ENCODE data around the gene KDM4C.
A peak's percentile ranks its signal among the peaks of the same experiment; 100 is the strongest.
"Not testable (repeated sequence)": the region's sequence is repeated elsewhere in the genome, so short reads cannot be mapped to it uniquely, and the experiment has no call there.

Gene KDM4C

DNA sequence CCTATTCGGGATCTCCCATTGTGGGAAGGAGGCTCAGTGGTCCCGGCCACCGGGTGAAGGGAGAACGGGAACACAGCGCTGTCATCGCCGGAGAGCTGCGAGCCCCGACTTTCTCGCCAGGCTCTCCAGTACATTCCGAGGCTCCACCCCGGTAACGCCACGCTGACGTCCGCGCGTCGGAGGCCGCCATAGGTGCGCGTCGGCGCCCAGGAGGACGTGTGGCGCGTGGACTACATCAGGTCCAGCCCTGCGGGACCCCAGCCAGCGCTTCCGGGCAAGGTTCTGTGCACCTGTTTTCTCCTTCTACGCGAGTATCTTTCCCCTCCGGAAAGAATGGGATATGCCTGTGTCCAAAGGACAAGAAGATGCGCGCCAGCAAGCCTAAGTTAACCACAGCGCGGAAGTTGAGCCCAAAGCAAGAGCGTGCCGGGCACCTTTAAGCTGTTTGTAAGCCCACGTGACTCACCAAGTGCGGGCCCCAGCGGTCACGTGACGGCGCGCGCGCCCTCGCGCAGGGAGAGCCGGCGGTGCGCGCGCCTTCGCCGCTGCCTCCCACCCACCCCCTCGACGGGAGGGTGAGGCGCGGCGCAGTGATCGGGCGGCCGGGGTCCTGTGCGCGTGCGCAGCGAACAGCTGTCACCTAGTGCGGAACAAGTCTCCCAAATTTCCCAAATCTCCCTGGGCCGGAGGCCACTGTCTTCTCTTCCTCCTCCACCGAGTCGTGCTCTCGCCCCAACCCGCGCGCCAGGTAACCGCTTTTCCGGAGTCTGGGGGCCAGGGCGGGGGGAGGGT is at the start of gene KDM4C:
Gene KDM4C (plus strand): TSS at position 518 of the 792 bp plus-strand sequence. CDS start 35,016 bp downstream, outside the sequence.
- peak; percentile 95 for DNase-seq

DNA sequence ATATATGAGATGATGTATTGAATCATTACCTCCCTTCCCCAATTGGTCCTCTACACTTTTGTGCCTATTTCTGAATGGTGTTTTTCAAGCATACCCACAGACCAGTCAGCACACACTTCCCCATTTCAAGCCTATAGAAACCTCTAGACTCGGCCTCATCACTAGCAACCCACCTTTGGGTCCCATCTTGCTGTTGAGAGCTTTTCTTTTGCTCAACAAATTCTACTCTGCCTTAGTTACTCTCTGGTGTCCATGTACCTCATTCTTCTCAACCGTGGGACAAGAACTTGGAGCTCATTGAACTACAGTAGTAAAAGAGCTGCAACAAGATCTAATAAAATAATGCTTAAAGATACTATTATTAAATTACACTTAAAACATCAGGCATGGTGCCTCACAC is 49.0 kb upstream of the KDM4C start:
- no peak for DNase-seq

DNA sequence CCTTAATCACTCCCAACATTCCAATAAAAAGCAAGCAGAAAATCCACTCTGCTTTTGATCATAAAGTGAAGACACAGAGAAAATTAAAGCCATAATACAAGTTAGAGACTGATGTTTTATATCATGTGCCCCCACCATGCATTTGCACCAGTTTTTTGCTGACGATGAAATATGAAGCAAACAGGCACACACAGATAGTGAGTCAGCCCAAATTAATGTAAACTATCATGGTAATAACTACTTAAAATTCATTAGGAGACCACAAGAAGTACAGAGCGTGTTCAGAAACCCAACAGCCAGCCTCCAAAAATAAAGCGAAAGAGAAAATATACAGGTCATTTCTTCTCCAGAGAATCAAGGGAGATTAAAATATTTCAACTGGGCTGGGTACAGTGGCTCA is 46.4 kb upstream of the KDM4C start:
- DNase-seq, result no peak

DNA sequence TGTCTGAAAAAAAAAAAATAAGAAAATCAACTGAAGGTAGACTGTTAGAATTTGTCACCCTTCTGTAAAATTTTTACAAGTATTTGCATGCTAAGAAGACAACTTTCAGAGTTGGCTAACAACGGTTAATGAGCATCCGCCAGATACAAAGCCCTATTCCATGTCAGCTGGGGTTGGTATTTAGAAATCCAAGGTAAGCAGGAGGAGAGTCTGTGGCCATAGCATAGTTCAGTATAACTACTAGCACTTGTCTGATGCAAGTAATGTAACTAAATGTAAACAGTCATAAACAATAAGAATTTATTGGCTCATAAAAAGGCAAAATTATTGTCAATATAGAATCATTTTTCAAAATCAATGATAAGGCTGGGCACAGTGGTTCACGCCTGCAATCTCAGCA is 45.7 kb upstream of the KDM4C start:
- DNase-seq, result no peak

DNA sequence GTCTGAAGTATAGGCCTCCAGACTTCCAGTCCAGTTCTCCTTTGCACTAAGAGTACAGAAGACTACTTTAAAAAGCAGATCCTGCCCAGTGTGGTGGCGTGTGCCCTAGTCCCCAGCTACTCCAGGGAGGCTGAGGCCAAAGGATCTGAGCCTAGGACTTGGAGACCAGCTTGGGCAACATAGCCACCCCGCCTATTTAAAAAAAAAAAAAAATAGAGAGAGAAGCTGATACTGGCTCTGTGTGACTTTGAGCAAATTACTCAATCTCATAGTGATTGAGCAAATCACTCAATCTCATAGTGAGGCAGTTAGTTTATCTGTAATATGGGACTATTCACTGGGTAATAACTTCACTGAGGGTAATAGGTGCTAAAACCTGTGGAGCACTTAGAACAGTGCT is 43.6 kb upstream of the KDM4C start:
- DNase-seq, result no peak

DNA sequence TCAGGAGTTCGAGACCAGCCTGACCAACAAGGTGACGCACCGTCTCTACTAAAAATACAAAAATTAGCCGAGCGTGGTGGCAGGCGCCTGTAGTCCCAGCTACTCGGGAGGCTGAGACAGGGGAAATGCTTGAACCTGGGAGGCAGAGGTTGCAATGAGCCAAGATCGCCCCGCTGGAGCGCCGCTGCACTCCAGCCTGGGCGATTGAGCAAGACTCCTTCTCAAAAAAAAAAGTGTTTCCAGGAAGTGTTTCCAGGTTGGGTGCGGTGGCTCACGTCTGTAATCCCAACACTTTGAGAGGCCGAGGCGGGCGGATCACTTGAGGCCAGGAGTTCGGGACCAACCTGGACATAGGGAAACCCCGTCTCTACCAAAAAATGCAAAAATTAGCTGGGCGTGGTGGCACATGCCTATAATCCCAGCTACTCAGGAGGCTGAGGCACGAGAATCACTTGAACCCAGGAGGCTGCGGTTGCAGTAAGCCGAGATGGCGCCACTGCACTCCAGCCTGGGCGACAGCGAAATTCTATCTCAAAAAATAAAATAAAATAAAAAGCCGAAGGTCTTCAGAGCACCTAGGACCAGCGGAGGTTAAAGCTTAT is 42.5 kb upstream of the KDM4C start:
- DNase-seq, result not testable (repeated sequence)

DNA sequence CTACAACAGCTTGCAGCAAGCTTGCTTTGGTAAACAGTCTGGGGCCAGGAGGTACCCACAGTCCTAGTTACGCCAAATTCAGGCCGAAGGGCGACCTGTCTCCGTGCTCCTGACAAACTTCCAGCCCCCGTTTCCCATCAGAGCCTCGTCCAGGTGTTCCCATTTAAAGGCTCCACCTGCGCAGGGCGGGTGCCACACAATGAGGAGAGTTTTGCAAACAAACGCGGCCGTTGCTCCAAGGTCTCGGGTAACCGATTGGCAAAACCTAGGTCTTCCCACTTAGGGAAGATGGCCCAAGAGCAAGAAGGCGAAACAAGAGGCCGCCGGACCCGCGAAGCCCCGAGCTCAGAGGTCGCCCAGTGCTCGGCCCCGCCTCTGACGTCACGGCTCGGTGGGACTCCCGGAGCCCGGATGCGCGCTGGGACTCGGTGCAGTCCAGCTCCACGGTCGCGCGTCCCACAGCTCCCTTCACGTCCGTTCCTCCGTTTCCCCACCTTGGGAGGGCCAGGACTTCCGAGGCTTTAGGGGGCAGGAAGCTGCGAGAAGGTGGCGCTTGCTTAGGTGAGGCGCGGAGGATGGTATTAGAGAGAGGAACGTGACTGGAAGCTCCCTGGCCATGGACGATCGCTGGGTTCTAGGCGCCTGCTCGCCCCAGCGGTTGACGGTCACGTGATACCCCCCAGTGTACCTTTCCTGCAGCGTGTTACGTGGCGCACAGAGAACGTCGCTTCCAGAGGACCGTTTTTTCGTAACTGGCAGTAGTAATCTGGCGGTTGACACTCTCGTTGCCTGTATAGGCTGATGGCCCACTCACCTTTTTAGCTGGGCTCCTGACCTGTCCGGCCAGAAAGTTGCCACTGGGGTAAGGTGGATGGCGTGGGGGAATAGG is 41.8 kb upstream of the KDM4C start:
- peak; percentile 71 for DNase-seq

DNA sequence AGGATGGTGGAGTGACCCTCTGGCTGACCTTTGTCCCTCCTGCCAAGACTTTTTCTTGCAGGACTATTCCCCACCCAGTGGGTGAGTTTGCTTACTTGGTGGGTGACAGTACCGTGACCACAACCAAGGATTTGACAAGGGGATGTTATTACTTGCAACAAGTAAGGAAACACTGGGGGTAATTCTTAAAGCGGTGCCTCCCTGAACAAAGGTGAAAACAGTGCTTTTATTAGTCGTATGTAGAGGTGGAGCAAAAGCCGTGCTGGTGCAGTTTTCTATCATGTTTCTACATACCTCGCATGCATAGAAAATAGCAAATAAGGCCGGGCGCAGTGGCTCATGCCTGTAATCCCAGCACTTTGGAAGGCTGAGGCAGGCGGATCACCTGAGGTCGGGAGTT is 41.0 kb upstream of the KDM4C start:
- no peak for DNase-seq

DNA sequence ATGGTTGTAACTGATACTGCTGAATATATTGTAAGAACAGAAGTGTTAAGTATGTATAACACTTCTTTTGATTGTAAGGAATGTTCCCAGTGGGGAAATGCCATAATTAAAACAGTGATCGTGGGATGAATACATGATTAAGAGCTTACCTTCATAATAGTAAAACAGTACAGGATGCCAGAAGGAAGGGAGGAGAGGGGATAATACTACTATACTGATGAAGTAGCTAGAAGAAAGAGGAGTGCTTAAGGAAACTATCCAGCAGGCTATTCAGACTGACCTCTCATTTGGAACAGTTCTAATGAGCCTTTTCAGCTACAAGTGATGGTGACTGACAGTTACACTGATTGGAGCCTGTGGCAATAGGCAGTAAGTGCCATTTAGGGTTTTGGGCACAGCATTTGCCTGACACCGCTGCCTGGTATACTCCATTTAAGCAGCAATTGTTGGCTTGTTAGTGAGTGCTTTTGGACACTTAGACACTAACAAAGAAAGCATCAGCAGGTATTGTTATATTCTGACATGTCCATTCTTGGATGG is 33.8 kb upstream of the KDM4C start:
- no peak for DNase-seq

DNA sequence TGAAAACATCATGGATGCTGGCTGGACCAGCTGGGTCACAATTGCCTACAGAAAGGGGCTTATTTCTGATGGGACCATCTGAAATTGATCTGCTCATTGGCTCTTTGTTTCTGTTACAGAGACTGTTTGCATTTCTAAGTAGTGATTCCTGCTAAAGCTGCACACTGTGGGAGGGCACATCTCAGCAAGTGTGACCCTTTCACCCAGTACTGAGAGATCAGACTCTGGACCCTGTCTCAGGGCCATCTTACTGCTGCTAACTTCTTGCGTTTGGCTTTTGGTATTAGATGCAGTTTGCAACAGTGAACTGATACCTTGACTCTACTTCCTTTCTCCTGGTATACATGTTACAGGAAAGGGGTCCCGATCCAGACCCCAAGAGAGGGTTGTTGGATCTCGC is 24.5 kb upstream of the KDM4C start:
- DNase-seq, result no peak

DNA sequence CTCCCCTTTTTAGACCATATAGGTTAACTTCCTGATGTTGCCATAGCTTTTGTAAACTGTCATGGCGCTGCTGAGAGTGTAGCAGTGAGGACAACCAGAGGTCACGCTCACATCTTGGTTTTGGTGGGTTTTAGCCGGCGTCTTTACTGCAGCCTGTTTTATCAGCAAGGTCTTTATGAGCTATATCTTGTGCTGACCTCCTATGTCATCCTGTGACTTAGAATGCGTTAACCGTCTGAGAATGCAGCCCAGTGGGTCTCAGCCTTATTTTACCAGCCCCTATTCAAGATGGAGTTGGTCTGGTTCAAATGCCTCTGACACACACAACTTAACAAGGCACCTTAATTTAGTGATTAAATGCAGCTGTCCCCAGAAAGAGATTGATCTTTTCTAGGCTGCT is 23.9 kb upstream of the KDM4C start:
- DNase-seq, result no peak

DNA sequence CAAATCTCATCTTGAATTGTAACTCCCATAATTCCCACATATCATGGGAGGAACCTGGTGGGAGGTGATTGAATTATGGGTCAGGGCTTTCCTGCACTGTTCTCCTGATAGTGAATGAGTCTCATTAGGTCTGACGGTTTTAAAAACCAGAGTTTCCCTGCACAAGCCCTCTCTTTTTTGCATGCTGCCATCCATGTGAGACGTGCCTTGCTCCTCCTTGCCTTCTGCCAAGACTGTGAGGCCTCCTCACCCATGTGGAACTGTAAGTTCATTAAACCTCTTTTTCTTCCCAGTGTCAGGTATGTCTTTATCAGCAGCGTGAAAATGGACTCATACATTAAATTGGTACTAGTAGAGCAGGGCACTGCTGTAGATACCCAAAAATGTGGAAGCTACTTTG is 22.4 kb upstream of the KDM4C start:
- DNase-seq, result no peak

DNA sequence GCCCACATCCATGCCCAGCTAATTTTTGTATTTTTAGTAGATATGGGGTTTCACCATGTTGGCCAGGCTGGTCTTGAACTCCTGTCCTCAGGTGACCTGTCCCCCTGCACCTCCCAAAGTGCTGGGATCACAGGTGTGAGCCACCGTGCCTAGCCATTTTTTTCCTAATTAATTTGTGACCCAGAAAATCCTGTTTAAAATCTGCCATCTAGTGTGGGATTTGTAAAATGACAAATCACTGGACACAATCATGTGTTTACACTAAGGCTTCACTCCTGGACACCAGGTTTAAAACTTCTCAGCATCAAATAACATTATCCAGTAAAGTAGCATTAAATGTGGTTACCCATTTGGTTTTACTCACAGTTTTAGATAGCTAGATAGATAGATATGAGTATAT is 18.6 kb upstream of the KDM4C start:
- DNase-seq, result no peak

DNA sequence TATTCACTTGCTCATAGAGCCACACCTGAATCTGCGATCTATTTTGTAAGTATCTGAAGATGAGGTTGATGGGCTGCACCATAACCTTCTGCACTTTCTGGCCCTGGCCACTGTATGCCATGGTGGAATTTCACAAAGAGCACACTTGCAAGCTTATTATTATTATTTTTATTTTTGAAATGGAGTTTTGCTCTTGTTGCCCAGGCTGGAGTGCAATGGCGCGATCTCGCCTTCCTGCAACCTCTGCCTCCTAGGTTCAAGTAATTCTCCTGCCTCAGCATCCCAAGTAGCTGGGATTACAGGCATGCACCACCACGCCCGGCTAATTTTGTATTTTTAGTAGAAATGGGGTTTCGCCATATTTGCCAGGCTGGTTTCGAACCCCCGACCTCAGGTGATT is 8.9 kb upstream of the KDM4C start:
- not testable (repeated sequence) for DNase-seq

DNA sequence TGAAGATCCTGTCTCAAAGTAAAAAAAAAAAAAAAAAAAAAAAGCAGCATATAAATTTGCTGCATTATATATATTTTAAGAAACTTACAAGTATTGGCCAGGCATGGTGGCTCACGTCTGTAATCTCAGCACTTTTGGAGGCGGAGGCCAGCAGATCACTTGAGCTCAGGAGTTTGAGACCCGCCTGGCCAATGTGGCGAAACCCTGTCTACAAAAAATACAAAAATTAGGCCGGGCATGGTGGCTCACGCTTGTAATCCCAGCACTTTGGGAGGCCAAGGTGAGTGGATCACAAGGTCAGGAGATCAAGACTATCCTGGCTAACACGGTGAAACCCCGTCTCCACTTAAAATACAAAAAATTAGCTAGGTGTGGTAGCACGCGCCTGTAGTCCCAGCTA is 2.9 kb upstream of the KDM4C start:
- not testable (repeated sequence) for DNase-seq

DNA sequence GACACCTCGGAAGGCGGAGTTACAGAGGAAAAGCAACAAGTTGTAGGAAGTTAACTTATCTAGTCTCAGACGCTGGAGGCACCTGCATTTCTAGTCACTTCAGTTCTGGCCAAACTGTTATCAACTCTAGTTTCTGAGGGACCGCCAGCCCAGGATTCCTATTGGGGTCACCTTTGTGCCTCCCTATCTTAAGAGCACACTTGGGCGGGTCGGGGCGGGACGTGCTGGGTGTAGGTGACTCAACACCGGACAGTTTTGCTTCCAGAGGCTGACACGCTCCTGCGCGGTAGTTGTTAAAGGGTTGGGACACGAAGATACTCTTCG is 679 bp upstream of the KDM4C start:
- DNase-seq, result peak; percentile 79

DNA sequence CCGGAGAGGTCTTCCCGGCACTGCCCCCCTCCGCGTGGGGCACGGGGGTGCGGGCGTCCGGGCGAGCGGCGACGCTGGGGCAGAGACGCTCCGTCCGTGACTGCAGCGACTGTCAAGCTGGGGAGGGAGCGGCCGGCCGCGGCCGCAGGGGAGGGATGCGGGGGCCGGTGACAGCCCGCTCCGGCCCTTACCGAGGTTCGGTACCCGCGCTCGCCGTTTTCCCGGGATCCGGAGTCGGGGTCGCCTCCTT is 400 bp downstream of the KDM4C start:
- DNase-seq, result no peak

DNA sequence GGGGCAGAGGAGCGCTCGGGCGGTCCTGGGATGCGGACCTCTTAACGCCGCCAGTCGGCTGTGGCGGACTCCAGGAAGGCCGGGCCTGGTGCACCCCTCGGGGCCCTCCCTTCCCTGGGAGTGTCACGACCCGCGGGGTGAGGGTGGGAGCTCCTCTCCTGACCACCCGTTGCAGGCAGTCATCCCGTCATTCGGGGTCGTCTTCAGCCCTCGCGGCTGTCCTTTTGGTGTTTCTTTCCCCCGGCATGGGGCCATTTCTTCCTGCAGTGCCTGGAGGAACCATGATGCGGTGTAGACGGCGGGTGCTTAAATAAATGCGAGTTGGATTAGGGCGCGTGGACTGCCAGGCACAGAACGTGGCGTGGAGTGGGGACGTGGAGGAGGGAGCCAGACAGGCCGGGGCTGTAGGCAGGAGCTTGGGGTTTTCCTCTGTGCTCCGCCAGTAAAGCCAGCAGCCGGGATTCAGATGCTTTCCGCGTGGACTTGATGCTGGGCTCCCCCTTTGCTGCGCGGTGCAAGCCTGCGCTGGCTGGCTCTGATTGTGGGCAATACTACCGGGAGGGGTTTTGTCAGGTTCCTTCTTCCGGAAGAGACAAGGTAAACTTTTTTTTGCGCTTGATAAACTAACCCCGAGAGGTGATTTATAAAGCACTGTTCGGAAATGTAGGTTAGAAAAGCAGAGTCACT is 868 bp downstream of the KDM4C start:
- DNase-seq, result no peak

DNA sequence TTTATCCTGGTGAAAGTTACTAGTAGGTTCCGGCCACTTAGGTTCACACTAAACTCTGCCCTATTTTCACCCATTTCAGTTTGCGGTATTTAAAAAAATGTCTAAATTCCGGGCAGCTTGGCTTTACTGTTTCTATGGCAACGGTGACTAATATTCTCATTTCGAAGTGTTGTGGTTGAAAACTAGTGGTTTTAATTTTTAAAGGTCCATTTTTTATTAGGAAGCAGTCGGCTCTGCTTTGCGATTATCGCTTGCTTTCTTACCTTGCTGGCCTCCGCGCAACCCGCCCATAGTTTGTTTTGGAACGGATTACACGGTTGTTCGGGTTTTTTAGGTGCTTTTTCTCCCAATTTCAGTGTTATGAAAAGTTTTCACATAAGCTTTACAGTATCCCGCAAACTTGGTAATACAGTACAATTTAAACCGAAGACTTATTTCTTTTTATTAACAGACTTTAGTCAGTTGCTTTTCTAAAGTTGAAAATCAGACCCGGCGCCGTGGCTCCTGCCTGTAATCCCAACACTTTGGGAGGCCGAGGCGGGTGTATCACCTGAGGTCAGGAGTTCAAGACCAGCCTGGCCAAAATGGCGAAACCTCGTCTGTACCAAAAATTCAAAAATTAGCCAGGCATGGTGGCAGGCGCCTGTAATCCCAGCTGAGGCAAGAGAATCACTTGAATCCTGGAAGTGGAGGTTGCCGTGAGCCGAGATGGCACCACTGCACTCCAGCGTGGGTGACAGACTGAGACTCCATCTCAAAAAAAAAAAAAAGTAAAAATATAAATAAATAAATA is 1.6 kb downstream of the KDM4C start:
- DNase-seq, result peak; percentile 83

DNA sequence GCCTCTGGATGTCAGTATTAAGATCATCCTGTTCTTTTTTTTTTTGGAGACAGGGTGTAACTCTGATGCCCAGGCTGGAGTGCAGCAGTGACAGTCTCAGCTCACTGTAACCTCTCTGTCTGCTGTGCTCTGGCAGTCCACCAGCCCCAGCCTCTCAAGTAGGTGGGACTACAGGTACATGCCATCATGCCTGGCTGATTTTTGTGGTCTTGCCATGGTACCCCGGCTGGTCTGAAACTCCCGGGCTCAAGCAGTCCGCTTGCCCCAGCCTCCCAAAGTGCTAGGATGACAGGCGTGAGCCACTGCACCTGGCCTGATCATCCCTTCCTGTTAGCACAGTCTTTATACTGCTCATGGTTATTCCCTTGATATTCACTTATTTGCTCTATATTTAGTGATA is 3.5 kb downstream of the KDM4C start:
- DNase-seq, result no peak

DNA sequence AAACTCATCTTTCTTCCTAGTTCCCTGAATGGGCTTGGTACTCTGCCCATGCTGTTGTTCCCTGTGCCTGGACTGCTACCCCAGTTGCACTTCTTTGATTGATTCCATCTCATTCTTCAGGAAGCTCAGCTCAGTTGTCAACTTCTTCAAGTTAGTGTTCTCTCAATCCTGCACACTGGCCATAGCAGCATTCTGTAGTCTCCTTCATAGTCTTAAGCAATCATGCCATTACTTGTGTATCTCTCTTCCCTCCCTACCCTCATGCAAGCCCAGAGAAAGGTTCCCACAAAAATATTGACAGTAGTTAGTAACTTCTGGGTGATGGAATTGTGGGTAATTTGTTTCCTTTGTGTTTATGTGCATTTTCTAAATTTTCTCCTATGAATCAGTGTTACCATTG is 5.5 kb downstream of the KDM4C start:
- no peak for DNase-seq

DNA sequence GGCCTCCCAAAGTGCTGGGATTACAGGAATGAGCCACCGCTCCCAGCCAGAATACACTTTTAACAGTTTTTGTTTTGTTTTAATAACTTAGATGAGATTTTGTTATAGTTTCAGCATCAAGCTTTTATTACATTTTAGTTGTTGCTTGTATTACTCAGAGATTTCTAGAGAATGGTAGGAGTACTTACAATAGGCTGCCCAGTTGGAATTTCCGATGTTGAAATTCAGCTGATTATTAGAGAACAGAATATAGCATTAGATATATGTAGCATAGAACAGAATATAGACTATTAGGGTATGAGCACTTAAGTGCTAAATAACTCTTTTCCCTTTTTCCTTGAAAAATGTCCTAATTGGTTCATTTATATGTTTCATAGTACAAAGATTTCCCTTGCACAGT is 6.2 kb downstream of the KDM4C start:
- no peak for DNase-seq

DNA sequence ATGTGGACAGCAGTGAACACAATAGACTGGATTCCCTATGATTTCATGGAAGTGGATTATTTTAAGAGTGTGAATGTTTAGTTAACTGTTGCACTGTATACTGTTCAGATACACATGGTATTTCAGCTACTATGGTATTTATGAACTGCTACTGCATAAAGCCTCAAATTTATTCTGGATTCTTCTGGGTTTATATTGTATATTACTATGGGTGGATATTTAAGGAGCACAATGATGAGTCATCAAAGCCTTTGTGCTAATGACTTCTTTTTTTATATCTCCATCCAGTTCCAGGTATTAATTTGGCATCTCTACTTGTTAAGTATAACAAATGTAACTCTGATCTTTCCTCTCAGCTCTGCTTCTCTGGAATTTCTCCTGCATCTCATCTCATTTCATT is 6.8 kb downstream of the KDM4C start:
- DNase-seq, result no peak
